ENCODE results near the gene PTCHD4. TPM values are rescaled to one million over a fixed set of nuclear protein-coding genes. Genes with fewer than 3 reads are reported as not detected.

PTCHD4 gene
- total and polyA plus RNA-seq, 2 of the 13 experiments (the other 11 are each of a cell fraction or from before 2014, with no cell fraction given) = 28.4 to 32.9 TPM

DNA sequence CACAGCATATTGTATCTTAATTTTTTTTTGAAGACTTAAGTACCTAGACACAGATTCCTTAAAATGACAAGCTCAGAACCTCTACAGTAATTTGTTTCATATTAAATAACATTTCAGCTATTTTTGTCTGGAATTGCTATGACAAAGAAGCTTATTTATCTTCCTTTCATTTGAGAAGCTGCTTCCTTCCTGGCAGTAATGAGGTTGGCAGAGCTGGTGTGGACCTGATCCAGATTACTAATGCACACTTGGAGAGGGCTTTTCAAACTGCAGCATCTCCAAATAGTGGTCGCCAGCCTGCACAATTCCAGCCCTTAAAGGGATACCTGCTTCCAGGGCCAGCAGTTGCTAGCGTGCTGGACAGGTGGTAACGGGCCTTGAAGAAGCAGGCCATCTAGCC lies 12.1 kb downstream of the PTCHD4 start (continued):
- TF ChIP-seq, protein P1, sequence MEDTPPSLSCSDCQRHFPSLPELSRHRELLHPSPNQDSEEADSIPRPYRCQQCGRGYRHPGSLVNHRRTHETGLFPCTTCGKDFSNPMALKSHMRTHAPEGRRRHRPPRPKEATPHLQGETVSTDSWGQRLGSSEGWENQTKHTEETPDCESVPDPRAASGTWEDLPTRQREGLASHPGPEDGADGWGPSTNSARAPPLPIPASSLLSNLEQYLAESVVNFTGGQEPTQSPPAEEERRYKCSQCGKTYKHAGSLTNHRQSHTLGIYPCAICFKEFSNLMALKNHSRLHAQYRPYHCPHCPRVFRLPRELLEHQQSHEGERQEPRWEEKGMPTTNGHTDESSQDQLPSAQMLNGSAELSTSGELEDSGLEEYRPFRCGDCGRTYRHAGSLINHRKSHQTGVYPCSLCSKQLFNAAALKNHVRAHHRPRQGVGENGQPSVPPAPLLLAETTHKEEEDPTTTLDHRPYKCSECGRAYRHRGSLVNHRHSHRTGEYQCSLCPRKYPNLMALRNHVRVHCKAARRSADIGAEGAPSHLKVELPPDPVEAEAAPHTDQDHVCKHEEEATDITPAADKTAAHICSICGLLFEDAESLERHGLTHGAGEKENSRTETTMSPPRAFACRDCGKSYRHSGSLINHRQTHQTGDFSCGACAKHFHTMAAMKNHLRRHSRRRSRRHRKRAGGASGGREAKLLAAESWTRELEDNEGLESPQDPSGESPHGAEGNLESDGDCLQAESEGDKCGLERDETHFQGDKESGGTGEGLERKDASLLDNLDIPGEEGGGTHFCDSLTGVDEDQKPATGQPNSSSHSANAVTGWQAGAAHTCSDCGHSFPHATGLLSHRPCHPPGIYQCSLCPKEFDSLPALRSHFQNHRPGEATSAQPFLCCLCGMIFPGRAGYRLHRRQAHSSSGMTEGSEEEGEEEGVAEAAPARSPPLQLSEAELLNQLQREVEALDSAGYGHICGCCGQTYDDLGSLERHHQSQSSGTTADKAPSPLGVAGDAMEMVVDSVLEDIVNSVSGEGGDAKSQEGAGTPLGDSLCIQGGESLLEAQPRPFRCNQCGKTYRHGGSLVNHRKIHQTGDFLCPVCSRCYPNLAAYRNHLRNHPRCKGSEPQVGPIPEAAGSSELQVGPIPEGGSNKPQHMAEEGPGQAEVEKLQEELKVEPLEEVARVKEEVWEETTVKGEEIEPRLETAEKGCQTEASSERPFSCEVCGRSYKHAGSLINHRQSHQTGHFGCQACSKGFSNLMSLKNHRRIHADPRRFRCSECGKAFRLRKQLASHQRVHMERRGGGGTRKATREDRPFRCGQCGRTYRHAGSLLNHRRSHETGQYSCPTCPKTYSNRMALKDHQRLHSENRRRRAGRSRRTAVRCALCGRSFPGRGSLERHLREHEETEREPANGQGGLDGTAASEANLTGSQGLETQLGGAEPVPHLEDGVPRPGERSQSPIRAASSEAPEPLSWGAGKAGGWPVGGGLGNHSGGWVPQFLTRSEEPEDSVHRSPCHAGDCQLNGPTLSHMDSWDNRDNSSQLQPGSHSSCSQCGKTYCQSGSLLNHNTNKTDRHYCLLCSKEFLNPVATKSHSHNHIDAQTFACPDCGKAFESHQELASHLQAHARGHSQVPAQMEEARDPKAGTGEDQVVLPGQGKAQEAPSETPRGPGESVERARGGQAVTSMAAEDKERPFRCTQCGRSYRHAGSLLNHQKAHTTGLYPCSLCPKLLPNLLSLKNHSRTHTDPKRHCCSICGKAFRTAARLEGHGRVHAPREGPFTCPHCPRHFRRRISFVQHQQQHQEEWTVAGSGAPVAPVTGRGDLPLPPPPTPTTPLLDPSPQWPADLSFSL (CRISPR knock-in tag; IDR thresholded peaks at IDR 0.05) = no peak
- no peak for TF ChIP-seq CENPX (CRISPR knock-in tag; IDR thresholded peaks at IDR 0.05)
- no peak for TF ChIP-seq NFKBIZ (CRISPR knock-in tag; IDR thresholded peaks at IDR 0.05)
- no peak for TF ChIP-seq CREB1 (IDR thresholded peaks at IDR 0.05)
- TF ChIP-seq CREB1 (CRISPR knock-in tag; IDR thresholded peaks at IDR 0.05) = no peak
- no peak for TF ChIP-seq HOXA9 (CRISPR knock-in tag; IDR thresholded peaks at IDR 0.05; ENCODE audit: borderline replicate concordance)
- no peak for TF ChIP-seq YEATS4 (CRISPR knock-in tag; IDR thresholded peaks at IDR 0.05; ENCODE audit: borderline replicate concordance)

Measured in HepG2 (cell line).